ENCODE measurements around the gene CAGE1.
"Not testable (repeated sequence)": the region's sequence is repeated elsewhere in the genome, so short reads cannot be mapped to it uniquely, and the experiment has no call there.

DNA sequence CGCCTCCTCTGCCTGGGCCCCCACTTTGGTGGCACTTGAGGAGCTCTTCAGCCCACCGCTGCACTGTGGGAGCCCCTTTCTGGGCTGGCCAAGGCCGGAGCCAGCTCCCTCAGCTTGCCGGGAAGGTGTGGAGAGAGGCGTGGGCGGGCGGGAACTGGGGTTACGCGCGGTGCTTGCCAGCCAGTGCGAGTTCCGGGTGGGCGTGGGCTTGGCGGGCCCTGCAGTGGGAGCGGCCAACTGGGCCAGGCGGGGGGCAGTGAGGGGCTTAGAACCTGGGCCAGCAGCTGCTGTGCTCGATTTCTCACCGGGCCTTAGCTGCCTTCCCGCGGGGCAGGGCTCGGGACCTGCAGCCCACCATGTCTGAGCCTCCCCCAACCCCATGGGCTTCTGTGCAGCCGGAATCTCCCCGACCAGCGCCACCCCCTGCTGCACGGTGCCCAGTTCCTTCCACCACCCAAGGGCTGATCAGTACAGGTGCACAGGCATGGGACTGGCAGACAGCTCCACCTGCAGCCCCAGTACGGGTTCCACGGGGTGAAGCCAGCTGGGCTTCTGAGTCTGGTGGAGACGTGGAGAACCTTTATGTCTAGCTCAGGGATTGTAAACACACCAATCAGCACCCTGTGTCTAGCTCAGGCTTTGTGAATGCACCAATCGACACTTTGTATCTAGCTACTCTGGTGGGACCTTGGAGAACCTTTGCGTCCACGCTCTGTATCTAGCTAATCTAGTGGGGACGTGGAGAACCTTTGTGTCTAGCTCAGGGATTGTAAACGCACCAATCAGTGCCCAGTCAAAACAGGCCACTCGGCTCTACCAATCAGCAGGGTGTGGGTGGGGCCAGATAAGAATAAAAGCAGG, 74.2 kb downstream of the CAGE1 start:
- TF ChIP-seq, protein P1, sequence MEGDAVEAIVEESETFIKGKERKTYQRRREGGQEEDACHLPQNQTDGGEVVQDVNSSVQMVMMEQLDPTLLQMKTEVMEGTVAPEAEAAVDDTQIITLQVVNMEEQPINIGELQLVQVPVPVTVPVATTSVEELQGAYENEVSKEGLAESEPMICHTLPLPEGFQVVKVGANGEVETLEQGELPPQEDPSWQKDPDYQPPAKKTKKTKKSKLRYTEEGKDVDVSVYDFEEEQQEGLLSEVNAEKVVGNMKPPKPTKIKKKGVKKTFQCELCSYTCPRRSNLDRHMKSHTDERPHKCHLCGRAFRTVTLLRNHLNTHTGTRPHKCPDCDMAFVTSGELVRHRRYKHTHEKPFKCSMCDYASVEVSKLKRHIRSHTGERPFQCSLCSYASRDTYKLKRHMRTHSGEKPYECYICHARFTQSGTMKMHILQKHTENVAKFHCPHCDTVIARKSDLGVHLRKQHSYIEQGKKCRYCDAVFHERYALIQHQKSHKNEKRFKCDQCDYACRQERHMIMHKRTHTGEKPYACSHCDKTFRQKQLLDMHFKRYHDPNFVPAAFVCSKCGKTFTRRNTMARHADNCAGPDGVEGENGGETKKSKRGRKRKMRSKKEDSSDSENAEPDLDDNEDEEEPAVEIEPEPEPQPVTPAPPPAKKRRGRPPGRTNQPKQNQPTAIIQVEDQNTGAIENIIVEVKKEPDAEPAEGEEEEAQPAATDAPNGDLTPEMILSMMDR (IDR thresholded peaks at IDR 0.05) = not testable (repeated sequence)
- TF ChIP-seq POLR2A, EP300 (IDR thresholded peaks at IDR 0.05): not testable (repeated sequence)

Data from ovary (tissue), 3 donors.